Eye (tissue), 1 donor: ENCODE data around the gene MAP4K2.

Source experiments
- DNase-seq: peaks from one replicate; pipeline ENCODE4 v3.0.0-alpha.2; 2015

The MAP4K2 gene

DNA sequence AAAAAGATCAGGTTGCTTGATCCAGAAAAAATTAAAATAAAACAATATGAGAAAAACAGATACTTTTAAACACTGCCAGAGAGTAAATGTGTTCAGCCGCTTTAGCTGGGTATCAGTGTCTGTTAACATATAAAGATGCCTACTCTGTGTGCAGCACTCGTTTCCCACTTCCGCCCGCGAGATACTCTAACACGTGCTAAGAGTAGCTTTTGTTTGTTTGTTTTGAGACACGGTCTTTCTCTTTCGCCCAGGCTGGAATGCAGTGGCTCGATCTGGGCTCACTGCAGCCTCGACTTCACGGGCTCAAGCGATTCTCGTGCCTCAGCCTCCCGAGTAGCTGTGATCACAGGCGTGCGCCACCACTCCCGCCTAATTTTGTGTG lies 7.9 kb upstream of the MAP4K2 start:
- no peak for DNase-seq

DNA sequence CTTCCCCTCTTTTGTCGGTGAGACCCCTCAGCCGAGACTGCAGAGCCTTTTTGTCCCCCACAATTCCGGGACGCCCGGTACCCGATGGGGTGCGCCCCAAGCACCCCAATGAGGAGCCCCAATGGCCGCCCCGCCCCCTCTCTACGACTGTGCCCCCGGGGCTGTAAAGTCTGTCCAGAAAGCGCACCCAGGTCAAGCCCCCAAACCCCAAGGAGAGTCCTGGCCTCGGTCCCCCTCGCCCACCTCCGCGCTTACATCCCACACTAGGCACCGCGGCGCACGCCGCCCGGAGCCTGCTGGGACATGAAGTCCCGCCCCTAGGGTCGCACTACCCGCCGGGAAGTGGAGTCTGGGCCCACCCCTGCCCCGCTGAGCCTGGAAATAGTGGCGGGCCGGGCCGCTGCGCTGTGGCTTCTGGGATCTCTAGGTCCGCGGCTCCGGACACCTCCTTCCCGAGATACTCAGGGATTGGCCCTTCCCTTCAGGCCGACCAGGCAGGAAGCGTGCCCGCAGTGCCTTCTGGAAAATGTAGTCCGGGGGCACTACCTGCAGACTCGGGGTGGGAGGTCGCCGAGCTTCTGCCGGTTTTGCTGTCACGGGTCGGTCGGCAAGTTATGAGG lies 7.4 kb upstream of the MAP4K2 start, which contains the start of gene MEN1:
Gene MEN1, minus strand, starts transcription at position 281 of the 620 bp plus-strand sequence. CDS start 442 bp downstream, outside the sequence.
- peak; percentile 98 for DNase-seq

DNA sequence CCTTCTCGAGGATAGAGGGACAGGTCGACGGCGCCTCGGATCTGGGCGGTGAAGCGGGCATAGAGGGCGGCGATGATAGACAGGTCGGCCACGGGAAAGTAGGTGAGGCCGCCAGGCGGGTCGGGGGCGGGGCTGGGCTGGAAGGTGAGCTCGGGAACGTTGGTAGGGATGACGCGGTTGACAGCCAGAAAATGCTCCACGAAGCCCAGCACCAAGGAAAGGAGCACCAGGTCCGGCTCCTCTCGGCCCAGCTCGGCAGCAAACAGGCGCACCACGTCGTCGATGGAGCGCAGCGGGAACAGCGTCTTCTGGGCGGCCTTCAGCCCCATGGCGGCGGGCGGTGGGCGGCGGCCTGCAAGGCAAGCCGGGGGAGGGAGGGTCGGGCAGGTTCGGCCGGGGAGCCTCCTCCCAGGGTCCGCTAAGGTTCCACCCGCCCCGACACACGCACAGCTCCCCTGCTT lies 6.8 kb upstream of the MAP4K2 start:
- DNase-seq: peak; percentile 37

DNA sequence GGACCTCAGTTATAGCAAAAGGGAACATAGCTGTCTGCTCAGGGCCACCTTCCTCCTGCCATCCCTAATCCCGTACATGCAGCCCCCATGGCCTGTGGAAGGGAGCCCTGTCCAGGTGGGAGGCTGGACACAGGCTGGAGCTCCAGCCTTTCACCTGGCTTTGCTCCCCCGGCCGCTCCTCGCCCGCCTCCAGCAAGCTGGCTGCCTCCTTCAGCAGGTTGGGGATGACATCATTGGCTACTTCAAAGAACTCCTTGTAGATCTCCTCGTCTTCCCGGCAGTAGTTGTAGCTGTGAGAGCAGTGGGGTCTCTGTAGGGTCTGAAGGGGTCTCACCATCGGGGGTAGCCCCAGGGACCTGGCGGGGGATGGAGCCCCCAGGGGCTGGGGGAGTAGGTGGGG lies 2.5 kb upstream of the MAP4K2 start:
- DNase-seq: no peak

DNA sequence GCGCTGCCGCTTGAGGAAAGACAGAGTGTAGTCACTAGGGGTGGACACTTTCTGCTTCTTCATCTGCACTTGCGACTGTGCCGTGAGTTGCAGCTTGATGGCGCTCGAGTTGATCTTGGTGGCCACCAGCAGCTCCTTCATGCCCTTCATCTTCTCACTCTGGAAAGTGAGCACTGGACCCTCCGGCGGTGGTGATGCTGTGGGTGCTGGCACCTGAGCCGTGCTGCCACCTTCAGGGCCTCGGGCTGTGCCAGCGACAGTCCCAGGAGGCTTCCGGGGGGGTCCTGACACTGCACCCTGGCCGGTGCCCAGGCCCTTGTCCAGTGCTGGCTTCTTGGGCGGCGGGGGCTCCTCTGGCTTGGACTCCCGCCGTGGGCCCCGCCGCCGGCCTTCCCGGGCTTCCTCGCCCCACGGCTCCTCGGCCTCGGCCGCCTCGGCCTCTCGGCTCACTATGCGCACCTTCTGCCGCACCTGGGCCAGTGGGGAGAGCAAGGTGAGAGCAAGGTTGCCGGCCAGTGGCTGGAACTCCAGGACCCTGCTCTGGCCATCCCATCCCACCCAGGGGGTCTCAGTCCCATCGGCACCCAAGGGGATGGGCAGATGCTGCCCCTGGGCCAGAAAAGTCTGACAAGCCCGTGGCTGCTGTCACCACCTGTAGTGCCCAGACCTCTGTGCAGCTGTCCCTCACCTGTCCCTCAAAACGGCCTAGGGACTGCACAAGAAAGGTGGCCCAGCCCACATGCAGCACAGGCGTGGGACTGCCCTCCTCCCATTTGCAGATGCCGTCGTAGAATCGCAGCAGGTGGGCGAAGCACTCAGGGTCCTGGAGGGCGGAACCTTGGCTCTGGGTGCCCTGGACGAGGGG lies 1.6 kb upstream of the MAP4K2 start:
- no peak for DNase-seq

DNA sequence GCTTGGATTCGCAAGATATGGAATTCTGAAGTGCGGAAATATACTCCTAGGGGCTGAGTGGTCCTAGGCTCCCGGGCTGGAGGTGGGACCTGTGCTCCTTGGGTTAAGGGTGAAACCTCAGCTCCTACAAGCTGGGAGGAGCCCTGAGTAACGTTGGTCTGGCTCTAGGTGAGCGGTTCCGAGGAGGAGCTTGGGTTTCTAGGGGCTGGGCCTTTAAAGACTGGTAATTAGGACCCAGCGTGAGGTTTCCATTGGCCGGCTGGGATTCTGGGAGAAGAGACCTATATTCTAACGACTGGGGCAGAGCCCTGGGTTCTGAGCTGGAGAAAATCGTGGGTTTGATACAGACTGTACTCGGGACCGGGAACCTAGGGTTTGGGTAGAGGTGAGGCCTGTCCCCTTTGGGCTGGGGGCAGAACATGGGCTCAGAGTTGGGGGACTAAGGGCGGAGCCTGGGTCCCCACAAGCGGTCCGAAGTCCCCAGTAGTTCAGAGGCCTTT lies 882 bp upstream of the MAP4K2 start:
- no peak for DNase-seq

DNA sequence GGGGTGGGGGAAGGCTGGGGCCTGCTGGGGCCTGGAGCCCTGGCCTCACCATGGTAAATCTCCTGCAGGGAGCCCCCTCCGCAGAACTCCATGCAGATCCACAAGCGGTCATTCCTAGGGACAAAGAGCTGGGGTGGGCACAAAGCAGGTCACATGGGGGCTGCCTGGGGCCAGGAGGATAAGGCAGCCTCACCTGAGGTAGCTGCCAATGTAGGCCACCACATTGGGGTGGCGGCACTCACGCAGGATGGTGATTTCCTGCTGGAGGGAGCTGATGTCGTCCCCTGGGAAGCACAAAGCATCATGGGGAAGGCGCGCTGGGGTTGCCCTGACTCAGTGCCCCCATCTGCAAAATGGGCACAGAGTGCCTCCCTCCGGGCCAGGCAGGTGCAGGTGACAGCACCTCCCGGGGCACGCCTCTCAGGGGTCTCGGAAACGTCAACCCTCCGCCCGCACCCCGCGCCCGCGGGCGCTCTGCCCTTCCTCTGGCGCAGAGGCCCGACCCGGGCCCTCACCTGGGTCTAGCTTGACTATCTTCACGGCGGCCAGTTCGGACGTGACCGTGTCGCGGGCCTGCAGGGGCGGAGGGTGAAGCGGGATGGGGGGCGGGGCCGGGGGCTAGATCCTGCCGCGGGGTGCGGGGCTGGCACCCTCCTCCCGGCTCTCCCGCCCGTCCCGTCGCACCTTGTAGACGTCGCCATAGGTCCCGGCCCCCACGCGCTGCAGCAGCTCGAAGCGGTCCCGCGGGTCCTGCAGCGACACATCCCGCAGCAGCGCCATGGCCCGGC lies 450 bp downstream of the MAP4K2 start:
- DNase-seq: no peak

DNA sequence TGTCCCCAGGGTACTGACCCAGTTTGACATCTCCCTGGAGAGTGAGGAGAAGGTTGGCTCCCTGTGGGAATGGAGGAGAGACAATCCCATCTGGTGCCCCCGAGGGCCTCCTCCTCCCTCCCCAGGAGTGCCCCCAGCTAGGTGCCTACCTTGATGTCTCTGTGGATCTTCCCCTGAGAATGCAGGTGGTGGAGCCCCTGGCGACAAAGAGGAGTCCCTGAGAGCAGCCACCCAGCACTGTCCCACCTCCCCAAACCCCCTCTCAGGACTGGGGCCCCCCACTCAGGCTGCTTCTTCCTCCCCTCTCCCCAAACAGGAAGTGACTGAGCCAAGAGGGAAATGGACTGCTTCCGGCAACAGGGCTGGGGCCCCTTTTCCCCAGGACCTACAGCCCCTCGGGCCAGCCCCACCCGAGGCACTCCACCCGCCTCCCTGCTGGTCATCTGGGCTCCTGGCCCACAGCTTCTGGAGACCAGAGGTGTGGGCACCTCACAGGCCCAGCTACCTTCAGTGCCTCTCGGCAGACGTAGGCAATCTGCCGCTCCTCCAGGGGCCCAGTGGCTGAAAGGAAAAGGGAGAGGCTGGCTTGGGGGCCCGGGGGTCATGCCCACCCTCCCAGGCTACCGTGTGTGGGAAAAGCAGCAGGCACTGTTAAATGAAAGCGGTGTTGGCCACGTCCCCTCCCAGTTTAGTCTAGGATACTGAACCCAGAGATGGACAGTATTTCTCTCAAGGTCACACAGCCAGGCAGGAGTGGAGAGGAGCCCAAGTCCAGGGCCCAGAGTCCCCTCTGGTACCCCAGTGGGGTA lies 1.2 kb downstream of the MAP4K2 start:
- no peak for DNase-seq

DNA sequence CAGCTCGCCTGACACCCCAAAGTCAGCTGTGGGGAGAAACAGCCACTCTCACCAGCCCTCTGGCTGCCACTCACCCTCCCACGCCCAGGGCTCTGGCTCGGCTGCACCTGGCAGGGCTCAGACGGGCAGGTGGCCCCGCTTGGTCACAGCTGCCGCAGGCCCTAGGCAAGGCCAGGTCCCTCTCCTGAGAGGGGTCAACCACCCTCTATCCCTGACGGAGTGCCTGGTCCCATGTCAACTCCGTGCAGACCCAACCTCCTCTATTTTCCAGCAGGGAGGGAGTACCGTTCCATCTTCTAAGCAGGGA lies 1.9 kb downstream of the MAP4K2 start:
- DNase-seq: no peak

DNA sequence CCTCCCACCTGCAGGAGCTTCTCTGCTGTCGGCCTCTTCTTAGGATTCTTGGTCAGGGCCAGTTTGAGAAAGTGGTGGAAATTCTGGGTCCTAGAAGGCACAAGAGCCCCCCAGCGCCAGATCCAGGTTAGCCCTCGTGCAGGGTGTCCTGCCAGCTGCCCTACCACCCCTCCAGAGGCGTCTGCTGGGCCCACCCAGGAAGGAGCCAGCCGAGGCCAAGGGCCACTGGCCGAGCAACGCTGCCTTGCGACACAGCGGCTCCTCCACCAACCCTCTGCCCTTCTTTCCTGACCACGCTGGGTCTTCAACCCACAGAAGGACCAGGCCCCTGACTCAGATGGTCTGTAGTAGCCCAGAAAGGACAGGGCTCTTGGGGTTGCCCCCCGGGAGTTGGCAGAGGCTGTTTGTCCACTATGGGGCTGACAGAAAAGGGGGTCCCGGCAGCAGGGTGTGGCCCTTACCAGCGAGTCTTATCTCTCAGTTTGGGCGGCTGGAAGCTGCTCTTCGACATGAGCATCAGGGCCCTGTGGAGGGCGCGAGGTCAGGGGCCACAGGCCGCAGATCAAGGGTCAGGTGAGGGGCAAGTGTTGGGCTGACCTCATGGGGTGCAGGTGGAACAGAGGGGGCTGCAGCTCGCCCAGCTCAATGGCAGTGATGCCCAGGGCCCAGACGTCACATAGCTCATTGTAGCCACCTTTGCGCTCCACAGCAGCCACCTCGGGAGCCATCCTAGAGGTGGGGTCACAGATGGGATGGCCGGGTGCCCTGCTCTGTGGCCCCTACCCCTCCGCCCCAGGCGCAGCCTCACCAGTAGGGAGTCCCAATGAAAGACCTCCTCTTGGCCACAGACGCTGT lies 2.5 kb downstream of the MAP4K2 start:
- no peak for DNase-seq

DNA sequence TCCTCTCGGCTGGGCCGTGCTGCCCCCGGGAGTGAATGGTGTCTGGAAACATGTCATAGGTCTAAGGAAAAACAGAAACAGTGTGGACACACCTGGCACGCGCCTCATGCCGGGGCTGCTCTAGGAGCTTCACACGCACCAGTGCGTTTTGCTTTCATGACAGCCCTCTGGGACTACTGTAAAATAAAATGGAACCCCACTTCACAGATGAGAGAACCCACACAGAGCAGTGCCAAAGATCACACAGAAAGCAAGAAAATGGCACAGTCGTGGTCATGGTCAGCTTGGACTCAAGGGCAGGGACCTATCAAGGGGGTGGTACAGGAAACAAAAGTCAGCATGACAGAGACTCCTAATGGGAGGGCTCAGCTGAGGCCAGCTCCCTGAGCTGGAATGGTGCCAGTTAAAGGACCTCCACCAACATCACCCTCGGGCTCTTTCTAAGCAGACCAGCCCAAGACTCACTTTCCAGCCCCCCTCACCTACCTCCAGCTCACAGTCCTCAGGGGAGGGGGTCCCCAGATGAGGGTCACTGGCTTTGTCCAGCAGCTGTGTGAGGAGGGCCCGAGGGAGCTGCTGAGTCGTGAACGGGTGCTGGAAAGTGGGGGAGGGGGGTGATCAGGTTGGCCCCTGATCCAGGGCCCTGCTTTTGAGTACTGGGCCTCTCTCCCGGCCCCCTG lies 3.3 kb downstream of the MAP4K2 start:
- DNase-seq: peak; percentile 28

DNA sequence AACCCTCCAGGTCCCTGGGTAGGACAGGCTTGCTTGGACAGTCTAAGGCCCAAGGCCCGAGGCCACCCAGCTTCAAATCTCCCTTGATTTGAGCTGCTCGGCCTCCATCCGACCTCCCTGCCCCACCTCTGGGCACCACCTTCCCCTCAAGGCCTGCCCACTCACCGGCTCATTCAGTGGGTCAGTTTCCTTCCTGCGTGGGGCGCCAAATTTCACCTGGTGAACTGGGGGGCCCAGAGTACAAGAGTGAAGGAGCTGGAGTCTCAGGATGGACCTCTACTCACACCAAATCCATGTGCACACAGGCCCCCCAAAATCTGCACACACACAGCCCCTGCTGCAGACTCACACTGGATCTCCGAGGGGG lies 3.8 kb downstream of the MAP4K2 start:
- DNase-seq: no peak

DNA sequence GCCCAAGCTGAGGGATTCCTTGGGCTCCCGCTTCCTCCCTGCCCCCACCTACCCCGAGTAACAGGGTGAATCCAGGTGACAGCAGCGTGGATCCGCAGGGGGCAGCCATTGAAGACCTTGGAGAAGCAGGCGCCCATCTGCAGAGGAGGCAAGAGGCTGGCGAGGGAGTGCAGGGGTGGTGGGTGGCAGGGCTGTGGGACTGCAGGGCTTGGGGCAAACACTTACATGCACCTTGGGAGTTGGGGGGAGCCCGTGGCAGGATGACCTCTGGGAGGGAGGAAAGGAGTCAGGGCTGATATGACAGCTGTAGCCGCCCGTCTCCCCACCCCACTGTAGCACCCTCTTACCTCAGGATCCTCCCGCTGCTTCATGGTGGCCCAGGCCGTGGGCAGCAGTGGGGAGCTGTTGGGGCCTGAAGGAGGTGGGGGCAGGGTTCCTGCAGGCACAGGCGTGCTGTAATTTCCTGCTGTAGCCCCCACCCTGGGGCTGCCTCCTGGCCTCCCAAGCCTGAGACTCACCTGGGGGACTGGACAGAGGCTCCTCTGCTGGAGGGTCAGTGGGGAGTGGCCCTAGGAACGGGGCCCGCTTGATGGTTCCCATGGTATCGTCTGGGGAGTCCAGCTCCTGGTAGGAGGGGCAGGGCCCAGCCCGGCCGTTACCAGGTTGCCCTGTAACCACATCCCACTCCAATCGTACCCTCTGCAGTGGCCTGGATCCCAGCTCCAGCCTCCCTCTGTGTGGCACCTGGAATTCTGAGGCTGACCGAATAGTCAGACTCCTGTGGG lies 6.1 kb downstream of the MAP4K2 start:
- no peak for DNase-seq

DNA sequence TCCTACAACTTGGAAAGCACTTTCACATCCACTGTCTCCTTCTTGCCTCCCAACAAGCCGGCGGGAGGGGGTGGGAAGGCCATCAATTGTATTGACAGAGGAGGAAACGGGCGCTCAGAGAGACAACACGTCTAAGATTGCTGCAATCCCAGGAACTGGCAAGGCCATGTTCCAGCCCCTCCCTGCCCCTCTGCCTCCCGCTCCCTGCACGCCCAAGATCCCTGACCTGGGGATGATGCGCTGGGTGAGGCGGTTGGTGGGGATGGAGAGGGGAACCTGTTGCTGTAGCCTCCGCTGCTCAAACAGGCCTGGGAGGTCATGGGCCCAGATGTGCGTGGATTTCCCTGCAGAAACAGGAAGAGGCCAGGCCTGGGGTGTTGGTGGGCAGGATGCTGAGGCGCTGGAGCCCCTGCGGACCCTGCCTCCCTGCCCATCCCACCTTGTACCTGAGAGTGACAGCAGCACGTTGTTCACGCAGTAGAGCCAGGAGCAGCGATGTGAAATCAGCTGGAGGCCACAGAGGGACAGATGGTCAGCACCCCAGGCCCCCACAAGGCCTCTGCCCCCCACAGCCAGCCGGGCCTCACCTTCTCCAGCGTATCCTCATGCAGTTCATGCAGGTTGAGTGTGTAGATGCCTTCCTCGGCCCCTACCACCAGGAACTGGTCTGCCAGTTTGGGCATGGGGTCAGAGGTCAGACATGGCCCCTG lies 6.8 kb downstream of the MAP4K2 start:
- DNase-seq: no peak

DNA sequence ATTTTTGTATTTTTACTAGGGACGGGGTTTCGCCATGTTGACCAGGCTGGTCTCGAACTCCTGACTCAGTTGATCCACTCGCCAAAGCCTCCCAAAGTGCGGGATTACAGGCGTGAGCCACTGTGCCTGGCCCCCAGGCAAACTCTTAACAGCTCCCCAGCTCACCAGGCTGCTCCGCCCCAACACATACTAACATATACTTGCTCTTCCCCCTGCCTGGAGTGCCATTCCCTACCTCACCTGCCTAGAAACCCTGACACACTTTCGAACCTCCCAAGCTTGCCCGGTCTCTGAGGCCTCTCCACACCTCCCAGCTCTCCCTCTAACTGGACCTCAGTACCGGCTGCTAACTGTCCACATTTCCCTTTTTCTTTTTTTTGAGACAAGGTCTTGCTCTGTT lies 8.5 kb downstream of the MAP4K2 start:
- no peak for DNase-seq

DNA sequence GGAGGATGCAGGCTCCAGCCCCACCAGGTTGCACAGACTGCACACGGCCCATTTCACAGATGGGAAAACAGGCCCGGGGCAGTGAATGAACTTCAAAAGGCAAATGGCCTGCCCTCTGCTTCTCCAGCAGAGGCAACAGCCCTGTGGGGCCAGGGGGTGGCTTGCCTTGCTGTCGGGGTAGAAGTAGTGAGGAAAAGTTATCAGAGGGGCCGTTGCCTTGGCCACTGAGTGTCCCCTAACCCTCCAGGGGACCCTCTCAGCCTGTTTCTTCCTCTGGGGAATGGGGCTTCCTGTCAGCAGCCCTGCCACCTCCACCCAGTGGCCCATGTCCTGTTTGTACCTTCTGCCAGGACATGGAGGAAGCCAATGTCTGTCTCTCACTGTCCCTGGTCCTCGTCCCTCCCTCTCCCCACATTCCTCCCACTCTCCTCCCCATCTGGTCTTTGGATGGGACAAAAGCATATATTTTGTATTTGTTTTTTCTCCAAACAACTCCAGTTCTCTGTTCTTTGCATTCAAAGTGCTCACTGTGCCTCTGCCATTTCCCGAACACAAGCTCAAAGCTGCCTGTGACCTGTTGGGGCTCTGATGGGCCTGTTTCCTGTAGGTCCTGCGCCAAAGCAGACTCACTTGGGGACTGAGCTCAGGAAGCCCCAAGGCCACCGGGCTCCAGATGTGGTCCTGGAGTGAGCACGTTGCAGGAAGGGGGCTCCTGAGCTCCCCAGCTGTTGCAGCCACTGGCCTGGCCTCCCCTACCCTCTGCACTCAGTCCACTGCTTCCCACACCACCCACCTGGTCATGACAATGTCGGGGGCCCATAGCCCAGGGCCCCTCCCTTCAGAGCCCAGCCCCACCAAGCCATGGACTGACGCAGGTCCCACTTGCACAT lies 9.5 kb downstream of the MAP4K2 start:
- DNase-seq: no peak

DNA sequence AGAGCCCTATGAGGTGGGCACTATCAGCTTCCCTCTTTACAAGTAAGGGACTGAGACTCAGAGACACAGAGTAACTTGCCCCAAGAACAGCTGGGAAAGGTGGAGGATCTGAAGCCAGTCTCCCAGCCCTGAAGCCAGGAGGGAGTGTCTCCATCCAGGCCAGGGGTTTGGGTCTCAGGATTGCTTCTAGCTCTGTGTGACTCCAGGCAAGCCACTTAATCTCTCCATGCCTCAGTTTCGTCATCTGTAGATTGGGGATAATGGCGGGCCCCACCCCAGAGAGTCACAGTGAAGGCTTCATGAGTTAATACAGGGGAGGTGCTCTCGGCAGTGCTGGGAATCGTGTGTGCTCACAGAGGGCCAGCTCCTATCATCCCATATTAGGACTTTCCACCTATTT lies 10.5 kb downstream of the MAP4K2 start:
- DNase-seq: no peak

DNA sequence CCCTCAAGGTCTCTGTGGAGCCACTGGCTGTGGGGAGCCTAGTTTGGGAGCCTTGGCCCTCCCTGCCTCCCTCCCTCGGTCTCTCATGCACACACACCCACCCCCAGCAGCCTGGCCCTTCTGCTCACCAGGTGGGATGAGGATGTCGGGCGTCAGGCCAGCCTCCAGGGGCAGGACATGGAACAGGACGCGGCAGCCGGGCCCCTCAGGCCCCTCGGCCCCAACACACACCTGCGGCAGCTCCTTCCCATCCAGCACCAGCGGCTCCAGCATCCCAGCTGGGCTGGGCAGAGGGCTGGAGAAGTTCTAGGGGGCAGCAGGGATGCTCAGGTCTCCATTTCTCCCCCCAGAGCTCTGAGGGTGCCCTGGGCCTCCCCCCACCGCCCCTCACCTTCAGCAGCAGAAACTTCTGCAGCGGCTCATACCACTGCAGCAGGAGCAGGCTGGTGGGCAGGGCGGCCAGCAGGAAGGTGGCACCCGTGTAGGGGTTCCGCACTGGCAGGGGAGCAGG lies 11.2 kb downstream of the MAP4K2 start:
- no peak for DNase-seq
